OCI-LY7 (cell line): ENCODE results near the gene NUP50. TPM values are rescaled to one million over a fixed set of nuclear protein-coding genes. Genes with fewer than 3 reads are reported as not detected.

ENCODE experiments used
- BruUV-seq: library from RNA; stranded (reverse); fragments of 400-500 nt; replicated peaks from 2 replicates; lab custom pipeline; 2021; lab: Mats Ljungman, UMichigan
- CTCF ChIA-PET: fragments of 300-600 bp; sonication (Branson Sonifier 250); formaldehyde crosslinking; loops from one replicate; lab custom pipeline; 2022; ENCODE audit warnings: antibody characterized with exemption; ENCODE audit not compliant: unreplicated experiment; lab: Charles Lee
- POLR2A ChIA-PET: fragments of 300-600 bp; sonication (Branson Sonifier 250); formaldehyde crosslinking; loops from one replicate; lab custom pipeline; 2022; ENCODE audit warnings: antibody characterized with exemption; lab: Charles Lee
- DNase-seq: peaks from one replicate; pipeline ENCODE4 v3.0.0-alpha.2; 2015; ENCODE audit warnings: low spot score
- H2AFZ ChIP-seq: fragments of 200-600 bp; sonication (generic), shearing (Covaris generic); 2 replicates; pipeline ENCODE4 v1.6.1; 2014; ENCODE audit warnings: mild to moderate bottlenecking, antibody characterized with exemption, low read length, moderate library complexity
- H3K27ac ChIP-seq: fragments of 200-600 bp; sonication (generic); 2 replicates; pipeline ENCODE4 v1.5.1; 2014; ENCODE audit warnings: mixed run types, low read depth, mild to moderate bottlenecking, moderate library complexity, low read length, inconsistent platforms; ENCODE audit not compliant: poor library complexity, severe bottlenecking
- H3K36me3 ChIP-seq: fragments of 200-600 bp; sonication (generic); 2 replicates; pipeline ENCODE4 v1.6.1; 2014; ENCODE audit warnings: mild to moderate bottlenecking, antibody characterized with exemption, low read length, moderate library complexity, mixed read lengths; ENCODE audit not compliant: insufficient read depth
- H3K4me1 ChIP-seq: fragments of 200-600 bp; sonication (generic); 2 replicates; pipeline ENCODE4 v1.5.1; 2014; ENCODE audit warnings: mild to moderate bottlenecking, low read length; ENCODE audit not compliant: insufficient read depth, poor library complexity, severe bottlenecking
- H3K4me2 ChIP-seq: fragments of 200-600 bp; sonication (generic); 2 replicates; pipeline ENCODE4 v1.6.1; 2014; ENCODE audit warnings: mild to moderate bottlenecking, low read length
- H3K4me3 ChIP-seq: fragments of 200-600 bp; sonication (generic); 2 replicates; pipeline ENCODE4 v1.5.1; 2014; ENCODE audit warnings: mild to moderate bottlenecking, low read depth, low read length; ENCODE audit not compliant: poor library complexity, severe bottlenecking
- H3K79me2 ChIP-seq: fragments of 200-600 bp; sonication (generic); 2 replicates; pipeline ENCODE4 v1.6.1; 2016; ENCODE audit warnings: low read depth, mild to moderate bottlenecking, low read length, moderate library complexity, mixed read lengths; ENCODE audit not compliant: insufficient read depth
- H3K9me2 ChIP-seq: fragments of 200-600 bp; sonication (generic); 2 replicates; pipeline ENCODE4 v1.6.1; 2016; ENCODE audit warnings: mild to moderate bottlenecking, low read length, mixed read lengths; ENCODE audit not compliant: insufficient read depth
- H3K9me3 ChIP-seq: fragments of 200-600 bp; sonication (generic); 2 replicates; pipeline ENCODE4 v1.6.1; 2014; ENCODE audit warnings: mild to moderate bottlenecking, mixed run types, low read length, mixed read lengths
- H4K20me1 ChIP-seq: fragments of 200-600 bp; sonication (generic); 2 replicates; pipeline ENCODE4 v1.6.1; 2014; ENCODE audit warnings: mild to moderate bottlenecking, antibody characterized with exemption, low read length, moderate library complexity, mixed read lengths; ENCODE audit not compliant: insufficient read depth
- CTCF ChIP-seq: fragments of 200-600 bp; sonication (generic); conservative IDR thresholded peaks from 2 replicates; pipeline ENCODE4 v1.5.1; 2014; ENCODE audit warnings: mild to moderate bottlenecking, antibody characterized with exemption, low read length, moderate library complexity, mixed read lengths
- EZH2phosphoT487 ChIP-seq: fragments of 200-600 bp; sonication (generic); IDR thresholded peaks from 2 replicates; pipeline ENCODE4 v1.6.1; 2018; ENCODE audit warnings: low read depth, borderline replicate concordance, mild to moderate bottlenecking, mixed run types, antibody characterized with exemption, low read length, moderate library complexity, mixed read lengths
- intact Hi-C: fragments of 100-400 bp; cut with micrococcal nuclease; formaldehyde crosslinking; loops from one replicate; pipeline ENCODE4 v1.10.0; 2022; ENCODE audit not compliant: unreplicated experiment
- microRNA-seq: library from miRNA; unstranded; fragments of <30 nt; microRNA quantifications from one replicate; pipeline ENCODE4 v1.2.0, GENCODE V29; 2022; ENCODE audit warnings: borderline replicate concordance
- small RNA-seq: library from RNA; depleted of rRNA; stranded (forward); fragments of <200 nt; gene quantifications from one replicate; pipeline ENCODE3, GENCODE V24; 2014
- total RNA-seq, 2 experiments: library from RNA; depleted of rRNA in 1 of 2; stranded (reverse); fragments of >200 nt in 1 of 2; shearing (Covaris generic) in 1 of 2; gene quantifications; 2 replicates each; pipeline ENCODE4 v1.2.3, GENCODE V29; 2014 to 2022

The NUP50 gene
- total RNA-seq, 2 experiments from 2014 or later: 107 to 132 TPM

DNA sequence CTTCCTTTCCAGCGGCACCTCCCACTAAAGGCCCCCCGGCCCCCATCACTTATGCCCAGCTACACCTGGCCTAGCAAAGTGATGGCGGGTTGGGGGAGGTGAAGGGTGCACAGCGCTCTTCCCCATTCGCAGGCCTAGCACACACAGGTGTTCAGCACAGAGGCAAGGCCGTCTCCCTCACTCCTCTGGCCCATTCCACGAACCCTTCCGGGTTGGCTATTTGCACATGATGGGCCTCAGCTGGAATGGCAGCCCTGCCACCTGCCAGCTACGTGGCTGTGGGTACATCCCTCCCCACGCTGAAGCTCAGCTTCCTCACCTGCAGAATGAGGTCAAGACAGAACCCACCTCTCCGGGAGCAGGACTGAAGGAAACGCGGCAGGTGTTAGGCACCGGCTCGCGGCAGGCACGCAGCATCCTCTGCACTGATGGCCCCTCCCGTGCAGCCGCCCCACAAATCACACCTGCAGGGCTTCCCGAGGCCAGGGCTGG is 72.2 kb downstream of the NUP50 start:
- Histone ChIP-seq H3K4me1 (peaks cover 80% of the 10 kb centered on the region), H3K9me3 (no peaks in the 10 kb centered on the region), H3K27ac (peak overlapping the region; percentile 91), H3K4me2 (peak overlapping the region; percentile 84), H4K20me1 (peaks cover 16% of the 10 kb centered on the region), H2AFZ (no peak overlapping the region), H3K9me2 (no peaks in the 10 kb centered on the region), H3K79me2 (peaks cover 61% of the 10 kb centered on the region), H3K4me3 (peak overlapping the region; percentile 61), H3K36me3 (peaks cover 57% of the 10 kb centered on the region)
- no TSS peak for BruUV-seq
- DNase-seq: peak; percentile 75
- intact Hi-C loops: loop anchor here (1.0 to 10.0 kb wide), 2 partner anchors 27 to 71 kb away; partner anchors contain the start of gene NUP50
- POLR2A ChIA-PET: interaction anchor here (0.8 to 1.3 kb wide), 3 partner anchors 10 to 27 kb away, joined by 5 to 6 read pairs (median 5); no protein-coding TSS in a partner anchor
- TF ChIP-seq CTCF (no peak), EZH2phosphoT487 (no peak)
- CTCF ChIA-PET: interaction anchor here (0.6 to 1.9 kb wide), 3 partner anchors 26 to 27 kb away, joined by 3 to 6 read pairs (median 3); no protein-coding TSS in a partner anchor

DNA sequence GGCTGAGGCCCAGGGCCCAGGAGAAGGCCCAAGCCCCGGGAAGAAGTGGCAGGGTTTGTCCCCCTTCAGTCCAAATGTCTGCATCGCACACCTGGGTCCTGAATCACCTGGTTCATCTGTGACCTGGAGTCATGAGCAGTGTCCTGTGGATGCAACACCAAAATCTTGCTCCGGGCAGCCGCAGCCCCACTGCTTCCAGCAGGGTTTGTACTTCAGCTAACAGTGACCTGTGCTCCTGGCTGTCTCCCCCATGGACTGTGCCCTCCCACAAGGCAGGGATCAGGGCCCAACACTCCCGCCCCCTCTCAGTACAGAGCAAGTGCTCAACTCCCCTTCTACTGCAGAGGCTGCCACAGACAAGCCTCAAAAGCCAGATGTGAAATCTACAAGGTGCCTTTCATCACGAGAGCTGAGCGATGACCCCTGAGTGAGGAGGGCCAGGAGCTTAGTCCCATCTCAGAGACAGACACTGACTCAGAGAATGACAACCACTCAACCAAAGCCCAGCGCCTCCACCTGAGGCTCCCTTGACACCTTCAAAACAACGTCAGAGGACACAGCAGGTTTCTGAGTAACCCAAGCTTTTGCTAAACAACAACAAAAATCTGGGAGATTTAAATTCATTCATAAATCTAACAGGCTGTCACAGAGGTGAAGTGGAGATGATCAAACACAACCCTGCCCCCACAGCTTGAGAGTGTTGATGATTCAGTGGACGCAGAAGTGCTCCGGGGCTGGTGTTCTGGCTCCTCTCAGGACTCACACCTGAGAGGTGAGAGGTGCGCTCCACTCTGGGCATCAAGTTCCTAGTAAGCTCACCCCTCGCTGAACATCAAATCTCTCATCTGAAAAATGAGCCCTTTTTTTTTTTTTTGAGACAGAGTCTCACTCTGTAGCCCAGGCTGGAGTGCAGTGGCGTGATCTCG is 73.6 kb downstream of the NUP50 start:
- no peaks in the 10 kb centered on the region for H3K9me3 ChIP-seq
- peaks cover 16% of the 10 kb centered on the region for H4K20me1 ChIP-seq
- ChIA-PET POLR2A (interaction anchor here (0.7 to 1.3 kb wide), 3 partner anchors 9 to 826 kb away, joined by 3 to 4 read pairs (median 3); no protein-coding TSS in a partner anchor), CTCF (interaction anchor here (1.0 kb wide), 1 partner anchor 25 kb away, joined by 3 read pairs; no protein-coding TSS in a partner anchor)
- H3K27ac ChIP-seq: peak overlapping the region; percentile 91
- peaks cover 52% of the 10 kb centered on the region for H3K36me3 ChIP-seq
- intact Hi-C loops: loop anchor here (10.0 kb wide), 1 partner anchor 73 kb away; the partner anchor contains the start of gene NUP50
- peak overlapping the region; percentile 84 for H3K4me2 ChIP-seq
- H3K4me1 ChIP-seq: peaks cover 84% of the 10 kb centered on the region
- no peak for TF ChIP-seq EZH2phosphoT487
- H3K9me2 ChIP-seq: no peaks in the 10 kb centered on the region
- BruUV-seq: no TSS peak
- H2AFZ ChIP-seq: no peak overlapping the region
- DNase-seq: no peak
- H3K4me3 ChIP-seq: peak overlapping the region; percentile 61
- H3K79me2 ChIP-seq: peaks cover 55% of the 10 kb centered on the region

Small RNAs within 50 kb of the gene (microRNA-seq; reads per million reads assigned to microRNA genes)
- gene MIR1249: 67.4 reads per million, percentile 51 among the genes with 10 or more reads in this experiment

Small RNAs within 50 kb of the gene (small RNA-seq; reads per million reads assigned to genes)
- not detected for gene MIR1249

Other genes starting within 250 kb of the NUP50 start
- gene PHF21B, start 153.9 kb upstream of the NUP50 start, total RNA-seq (2014; rRNA removed; shearing (Covaris generic)): 3.1 and 9.4 TPM in 2 replicates
- gene PHF21B, start 153.9 kb upstream of the NUP50 start, total RNA-seq (2022): 12.4 TPM in 2 replicates
- gene KIAA0930, start 77.0 kb downstream of the NUP50 start, total RNA-seq (2014; rRNA removed; shearing (Covaris generic)): 55.1 and 80.7 TPM in 2 replicates
- 85.3 and 93.9 TPM in 2 replicates for gene KIAA0930, start 77.0 kb downstream of the NUP50 start, total RNA-seq (2022)
- gene UPK3A, start 121.0 kb downstream of the NUP50 start, total RNA-seq (2014; rRNA removed; shearing (Covaris generic)): not detected in 2 replicates
- gene UPK3A, start 121.0 kb downstream of the NUP50 start, total RNA-seq (2022): not detected in 2 replicates
- gene FAM118A, start 146.0 kb downstream of the NUP50 start, total RNA-seq (2014; rRNA removed; shearing (Covaris generic)): 15.9 and 27.6 TPM in 2 replicates
- gene FAM118A, start 146.0 kb downstream of the NUP50 start, total RNA-seq (2022): 33.9 and 41.5 TPM in 2 replicates
- gene SMC1B, start 249.7 kb downstream of the NUP50 start, total RNA-seq (2014; rRNA removed; shearing (Covaris generic)): not detected in 2 replicates
- 0.08 TPM in 1 of 2 replicates, not detected in the other for gene SMC1B, start 249.7 kb downstream of the NUP50 start, total RNA-seq (2022)
- not detected in 2 replicates for gene RIBC2, start 249.8 kb downstream of the NUP50 start, total RNA-seq (2014; rRNA removed; shearing (Covaris generic))
- gene RIBC2, start 249.8 kb downstream of the NUP50 start, total RNA-seq (2022): 0.78 and 1.8 TPM in 2 replicates